Peyer's patch (tissue), 4 donors: Measurements from ENCODE around the gene ZCRB1.

Experiments
- CTCF ChIP-seq, 6 experiments: fragments of 450-650 bp in 4 of 6; fragments of 200-600 bp in 2 of 6; sonication (generic) in 1 of 6; IDR thresholded peaks; one replicate each; pipeline ENCODE4 v1.5.1; 2017 to 2019; ENCODE audit warnings: antibody characterized with exemption in 6 of 6, mild to moderate bottlenecking in 3 of 6, moderate library complexity in 1 of 6
- POLR2A ChIP-seq, 2 donors: fragments of 450-650 bp; IDR thresholded peaks; one replicate each; pipeline ENCODE4 v1.5.1; 2017; ENCODE audit warnings: antibody characterized with exemption in 2 of 2, mild to moderate bottlenecking in 2 of 2, moderate library complexity in 2 of 2

- TF ChIP-seq CTCF (IDR thresholded peaks at IDR 0.05) (no peak), POLR2A (IDR thresholded peaks at IDR 0.05) (no peak)
Observed at GRCh38 chr12:42278128-42278510, 47.8 kb downstream of the ZCRB1 start.
